MM.1S (cell line): ENCODE results near the gene RBL2.
"Not testable (repeated sequence)": the region's sequence is repeated elsewhere in the genome, so short reads cannot be mapped to it uniquely, and the experiment has no call there.

Experiments used
- DNase-seq: peaks from one replicate; pipeline ENCODE4 v3.0.0-alpha.2; 2015
- H2AFZ ChIP-seq: fragments of 300-600 bp; sonication (generic); 2 replicates; pipeline ENCODE4 v1.6.0; 2016; ENCODE audit warnings: antibody characterized with exemption, low read length
- H3F3A ChIP-seq: fragments of 300-600 bp; sonication (generic); 2 replicates; pipeline ENCODE4 v1.6.1; 2016; ENCODE audit warnings: mild to moderate bottlenecking, antibody characterized with exemption, low read length, moderate library complexity, mixed read lengths; ENCODE audit not compliant: insufficient read depth
- H3K27ac ChIP-seq: fragments of 300-600 bp; sonication (generic); 2 replicates; pipeline ENCODE4 v1.5.1; 2016; ENCODE audit warnings: mild to moderate bottlenecking, low read length
- H3K27me3 ChIP-seq: fragments of 300-600 bp; sonication (generic); replicated peaks from 2 replicates; pipeline ENCODE4 v1.6.0; 2016; ENCODE audit warnings: low read length; ENCODE audit not compliant: insufficient read depth
- H3K36me3 ChIP-seq: fragments of 300-600 bp; sonication (generic); replicated peaks from 2 replicates; pipeline ENCODE4 v1.6.1; 2016; ENCODE audit warnings: mild to moderate bottlenecking, low read length, mixed read lengths; ENCODE audit not compliant: insufficient read depth
- H3K4me1 ChIP-seq: fragments of 300-600 bp; sonication (generic); 2 replicates; pipeline ENCODE4 v1.6.1; 2016; ENCODE audit warnings: low read length, mixed read lengths
- H3K4me2 ChIP-seq: fragments of 300-600 bp; sonication (generic); 2 replicates; pipeline ENCODE4 v1.6.0; 2016; ENCODE audit warnings: low read depth, low read length
- H3K4me3 ChIP-seq: fragments of 300-600 bp; sonication (generic); 2 replicates; pipeline ENCODE4 v1.5.1; 2016; ENCODE audit warnings: low read length, mixed read lengths
- H3K79me2 ChIP-seq: fragments of 300-600 bp; sonication (generic); 2 replicates; pipeline ENCODE4 v1.6.1; 2016; ENCODE audit warnings: mixed run types, low read length, mixed read lengths
- H3K9ac ChIP-seq: fragments of 300-600 bp; sonication (generic); 2 replicates; pipeline ENCODE4 v1.6.1; 2016; ENCODE audit warnings: low read length, mixed read lengths
- H3K9me2 ChIP-seq: fragments of 300-600 bp; sonication (generic); replicated peaks from 2 replicates; pipeline ENCODE4 v1.6.1; 2016; ENCODE audit warnings: mild to moderate bottlenecking, low read length, mixed read lengths; ENCODE audit not compliant: insufficient read depth
- H3K9me3 ChIP-seq: fragments of 300-600 bp; sonication (generic); replicated peaks from 2 replicates; pipeline ENCODE4 v1.6.1; 2016; ENCODE audit warnings: mild to moderate bottlenecking, low read length, mixed read lengths; ENCODE audit not compliant: insufficient read depth
- H4K20me1 ChIP-seq: fragments of 300-600 bp; sonication (generic); 2 replicates; pipeline ENCODE4 v1.6.1; 2016; ENCODE audit warnings: mild to moderate bottlenecking, low read length, moderate library complexity, mixed read lengths; ENCODE audit not compliant: insufficient read depth
- CTCF ChIP-seq: fragments of 300-600 bp; sonication (generic); IDR thresholded peaks from 2 replicates; pipeline ENCODE4 v1.5.1; 2016; ENCODE audit warnings: antibody characterized with exemption, low read length, mixed read lengths
- EZH2 ChIP-seq: fragments of 300-600 bp; sonication (generic); optimal IDR thresholded peaks from 2 replicates; pipeline ENCODE3; 2017; ENCODE audit warnings: low read depth, mild to moderate bottlenecking, antibody characterized with exemption, low read length, mixed read lengths
- EZH2phosphoT487 ChIP-seq: fragments of 300-600 bp; sonication (generic); IDR thresholded peaks from 2 replicates; pipeline ENCODE4 v1.6.1; 2018; ENCODE audit warnings: antibody characterized with exemption, low read length

RBL2 gene

GRCh38 chr16:53510704-53511070, 76.4 kb downstream of the RBL2 start:
- no peaks in the 10 kb centered on the region for H3K79me2 ChIP-seq
- H3K36me3 ChIP-seq, result no peaks in the 10 kb centered on the region
- H3K4me3 ChIP-seq, result no peak overlapping the region
- DNase-seq, result no peak
- TF ChIP-seq EZH2 (no peak), CTCF (no peak), EZH2phosphoT487 (no peak)
- peaks cover 6% of the 10 kb centered on the region; the same call in 1 of the 2 replicates for H3K4me1 ChIP-seq
- no peaks in the 10 kb centered on the region for H3K27me3 ChIP-seq
- no peak overlapping the region for H2AFZ ChIP-seq
- no peaks in the 10 kb centered on the region for H3K9me2 ChIP-seq
- no peak overlapping the region for H3K4me2 ChIP-seq
- H4K20me1 ChIP-seq, result no peaks in the 10 kb centered on the region
- H3K27ac ChIP-seq, result no peak overlapping the region
- H3K9me3 ChIP-seq, result no peaks in the 10 kb centered on the region
- no peak overlapping the region for H3K9ac ChIP-seq
- no peaks in the 10 kb centered on the region for H3F3A ChIP-seq

GRCh38 chr16:53511084-53511402, 76.8 kb downstream of the RBL2 start:
- Histone ChIP-seq H3K27me3 (no peaks in the 10 kb centered on the region), H3K4me3 (no peak overlapping the region)
- no peak for DNase-seq

GRCh38 chr16:53511403-53512280, 77.4 kb downstream of the RBL2 start:
- Histone ChIP-seq H3K4me1 (peaks cover 6% of the 10 kb centered on the region; the same call in 1 of the 2 replicates), H2AFZ (no peak overlapping the region), H3K9ac (no peak overlapping the region), H4K20me1 (no peaks in the 10 kb centered on the region), H3K36me3 (no peaks in the 10 kb centered on the region), H3K4me3 (no peak overlapping the region), H3K9me3 (no peaks in the 10 kb centered on the region), H3K79me2 (no peaks in the 10 kb centered on the region), H3K27me3 (no peaks in the 10 kb centered on the region), H3K27ac (no peak overlapping the region), H3F3A (no peaks in the 10 kb centered on the region), H3K4me2 (no peak overlapping the region), H3K9me2 (no peaks in the 10 kb centered on the region)
- TF ChIP-seq CTCF, result no peak
- TF ChIP-seq EZH2phosphoT487, result no peak
- TF ChIP-seq EZH2, result no peak
- DNase-seq, result no peak

More at GRCh38 chr16:53511084-53511402, 76.8 kb downstream of the RBL2 start:
- Histone ChIP-seq H3K9me2 (no peaks in the 10 kb centered on the region), H2AFZ (no peak overlapping the region), H3K4me2 (no peak overlapping the region), H3K9me3 (no peaks in the 10 kb centered on the region), H3F3A (no peaks in the 10 kb centered on the region), H4K20me1 (no peaks in the 10 kb centered on the region), H3K27ac (no peak overlapping the region), H3K79me2 (no peaks in the 10 kb centered on the region), H3K9ac (no peak overlapping the region), H3K4me1 (peaks cover 6% of the 10 kb centered on the region; the same call in 1 of the 2 replicates), H3K36me3 (no peaks in the 10 kb centered on the region)
- TF ChIP-seq EZH2 (no peak), EZH2phosphoT487 (no peak), CTCF (no peak)

- not testable (repeated sequence) for H4K20me1 ChIP-seq, H3K79me2 ChIP-seq, H3F3A ChIP-seq, H3K9me2 ChIP-seq, H3K4me2 ChIP-seq, H2AFZ ChIP-seq, DNase-seq, H3K27me3 ChIP-seq, H3K9ac ChIP-seq, H3K9me3 ChIP-seq, H3K36me3 ChIP-seq, H3K27ac ChIP-seq, H3K4me3 ChIP-seq
- peaks cover 17% of the 10 kb centered on the region for H3K4me1 ChIP-seq
Observed at GRCh38 chr16:53512795-53513194, 78.5 kb downstream of the RBL2 start.
